ENCODE data around the gene LARP7.
"Not testable (repeated sequence)": the region's sequence is repeated elsewhere in the genome, so short reads cannot be mapped to it uniquely, and the experiment has no call there.

LARP7 gene

GRCh38 chr4:112636688-112637551 lies at the start of gene LARP7, which contains the start of gene ZGRF1:
LARP7 (plus strand) TSS chr4:112637143; CDS start chr4:112644670, 7,527 bp downstream.
ZGRF1 (minus strand) TSS chr4:112636909; CDS start chr4:112633176, 3,733 bp downstream.
- DNase-seq (ENCODE audit: low read depth in 2 of 2) = peak; percentile 92 to 94

DNA sequence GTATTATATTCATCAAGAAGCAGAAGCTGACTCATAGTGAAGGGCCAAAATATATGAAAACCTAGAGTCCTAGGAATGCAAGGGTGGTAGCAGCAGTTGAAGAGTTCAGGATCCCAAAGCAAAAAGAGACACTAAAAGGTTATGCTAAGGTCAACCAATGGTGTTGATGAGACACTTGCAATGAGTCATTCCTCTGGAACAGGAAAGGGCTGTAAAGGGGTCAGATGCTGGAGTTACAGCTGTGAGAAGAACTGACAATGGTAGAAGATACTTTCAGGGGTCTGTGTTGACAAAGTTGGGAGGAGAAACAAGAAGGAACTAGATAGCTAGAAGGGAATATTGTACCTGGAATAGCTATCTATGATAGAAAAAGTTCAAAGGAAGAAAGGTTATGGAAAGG lies 47.7 kb upstream of the LARP7 start:
- DNase-seq (ENCODE audit: low read depth in 2 of 2) = no peak

DNA sequence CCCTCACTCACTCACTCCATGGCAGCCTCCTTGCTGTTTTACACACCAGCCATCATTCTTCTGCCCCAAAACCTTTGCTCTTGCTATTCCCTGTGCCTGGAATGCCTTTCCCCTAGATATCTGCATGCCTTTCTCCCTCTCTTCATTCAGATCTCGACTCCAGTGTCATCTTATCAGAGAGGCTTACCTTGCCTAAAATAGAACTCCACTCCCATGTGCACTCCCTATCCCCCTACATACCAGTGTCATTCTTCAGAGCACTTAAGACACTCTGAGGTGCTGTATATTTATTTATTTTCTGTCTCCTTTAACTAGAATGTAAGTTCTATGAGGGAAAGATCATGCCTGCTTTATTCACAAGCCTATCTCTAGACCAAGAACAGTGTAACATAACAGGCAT lies 45.4 kb upstream of the LARP7 start:
- DNase-seq (ENCODE audit: low read depth in 2 of 2) = no peak

GRCh38 chr4:112592717-112593116 lies 44.2 kb upstream of the LARP7 start:
- DNase-seq (ENCODE audit: low read depth in 2 of 2) = no peak

DNA sequence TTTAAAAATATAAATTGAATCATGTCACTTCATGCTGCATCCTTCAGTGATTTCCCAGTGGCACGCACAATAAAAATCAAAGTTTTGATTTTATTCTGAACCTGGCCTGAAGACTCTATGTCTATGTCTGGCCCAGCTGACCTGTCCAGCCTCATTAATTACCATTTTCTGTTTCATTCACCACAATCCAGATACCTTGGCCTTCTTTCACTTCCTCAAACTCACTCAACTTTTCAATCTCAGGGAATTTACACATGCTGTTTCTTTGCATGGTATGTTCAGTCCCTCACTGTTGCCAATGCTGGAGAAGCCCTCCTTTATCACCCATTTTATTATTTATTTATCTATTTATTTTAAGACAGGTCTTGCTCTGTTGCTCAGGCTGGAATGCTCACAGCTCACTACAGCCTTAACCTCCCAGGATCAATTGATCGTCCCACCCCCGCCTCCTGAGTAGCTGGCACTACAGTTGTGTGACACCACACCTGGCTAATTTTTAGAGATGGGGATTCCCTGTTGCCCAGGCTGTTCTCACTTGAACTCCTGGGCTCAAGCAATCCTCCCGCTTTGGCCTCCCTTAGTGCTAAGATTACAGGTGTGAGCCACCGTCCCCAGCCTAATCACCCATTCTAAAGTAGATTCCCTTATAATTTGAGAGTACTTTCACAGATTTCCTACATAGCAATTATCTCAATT lies 43.4 kb upstream of the LARP7 start:
- DNase-seq (ENCODE audit: low read depth in 2 of 2) = no peak

GRCh38 chr4:112594993-112595392 lies 42.0 kb upstream of the LARP7 start:
- no peak for DNase-seq (ENCODE audit: low read depth in 2 of 2)

DNA sequence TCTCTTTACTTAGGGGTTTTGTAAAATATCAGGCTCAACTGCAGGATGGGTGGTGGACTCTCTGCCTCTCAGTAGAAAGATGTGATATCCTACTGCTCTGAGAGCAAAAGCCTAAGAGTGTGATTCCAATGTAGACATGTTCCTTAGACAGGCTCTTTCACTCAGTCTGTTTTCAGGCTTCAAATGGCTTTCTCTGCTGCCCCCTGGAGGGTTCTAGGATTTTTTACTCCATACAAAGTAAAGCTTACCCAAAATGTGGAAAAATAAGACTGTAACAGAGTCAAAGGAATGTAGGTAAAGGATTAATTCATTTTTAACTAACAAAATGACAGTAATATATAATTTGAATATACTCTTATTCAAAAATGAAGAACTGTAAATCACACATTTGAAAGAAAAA lies 32.4 kb upstream of the LARP7 start:
- DNase-seq (ENCODE audit: low read depth in 2 of 2) = no peak

GRCh38 chr4:112612814-112613213 lies 24.1 kb upstream of the LARP7 start:
- DNase-seq (ENCODE audit: low read depth in 2 of 2) = not testable (repeated sequence)

GRCh38 chr4:112616984-112617383 lies 20.0 kb upstream of the LARP7 start:
- no peak for DNase-seq (ENCODE audit: low read depth in 2 of 2)

DNA sequence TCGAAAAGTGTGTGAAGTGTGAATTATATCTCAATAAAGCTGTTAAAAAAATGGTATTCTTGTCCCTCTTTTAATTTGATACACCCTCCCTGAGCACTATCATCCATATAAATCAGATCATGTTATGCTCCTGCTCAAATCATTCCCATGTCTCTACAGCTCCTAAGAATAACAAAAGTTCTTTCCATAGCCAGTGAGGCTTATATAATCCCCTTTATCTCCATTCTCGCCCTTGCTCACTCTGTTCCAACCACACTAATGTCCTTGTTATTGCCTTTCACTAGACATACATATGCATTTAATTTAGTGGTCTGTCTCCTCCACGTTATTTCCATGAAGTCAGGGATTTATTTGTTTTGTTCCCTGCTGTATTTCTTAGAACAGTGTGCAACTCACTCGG lies 10.7 kb upstream of the LARP7 start:
- DNase-seq (ENCODE audit: low read depth in 2 of 2) = no peak

DNA sequence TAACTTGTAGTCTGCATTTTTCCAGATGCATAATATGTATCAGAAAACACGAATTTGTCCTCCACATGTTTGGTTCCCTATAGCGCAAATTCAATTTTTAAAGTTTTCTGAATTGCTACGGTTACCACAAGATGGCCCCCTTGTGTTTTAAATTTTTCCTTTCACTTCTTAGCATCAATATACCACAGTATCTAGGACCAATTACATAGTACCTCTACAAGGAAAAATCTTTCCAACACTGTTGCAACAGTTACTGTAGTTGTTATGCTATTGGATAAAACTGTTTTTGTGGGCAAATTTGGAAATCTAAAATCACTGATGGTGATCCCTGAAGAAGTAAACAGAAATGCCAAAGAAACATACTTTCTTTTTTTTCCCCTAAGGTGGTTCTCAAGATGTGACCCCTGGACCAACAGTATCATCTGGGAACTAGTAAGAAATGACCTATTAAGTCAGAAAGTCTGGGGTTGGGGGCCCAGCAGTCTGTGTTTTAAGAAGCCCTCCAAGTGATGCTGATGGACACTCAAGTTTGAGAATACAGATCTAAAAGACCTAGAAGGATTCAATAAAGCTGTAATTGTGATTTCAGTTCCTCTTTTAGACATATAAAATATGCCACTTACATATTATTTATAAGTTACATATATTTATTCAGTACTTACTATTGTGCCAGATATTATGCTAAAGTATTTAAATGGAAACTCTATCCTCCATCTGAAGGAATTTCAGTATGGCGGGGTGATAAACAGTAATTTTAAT lies 3.3 kb upstream of the LARP7 start:
- DNase-seq (ENCODE audit: low read depth in 2 of 2) = no peak

- DNase-seq (ENCODE audit: low read depth in 2 of 2) = no peak
These were observed 566 bp downstream of the LARP7 start for GRCh38 chr4:112637552-112637866.

- DNase-seq (ENCODE audit: low read depth in 2 of 2) = no peak
These were observed 5.6 kb downstream of the LARP7 start for GRCh38 chr4:112642526-112642925.

DNA sequence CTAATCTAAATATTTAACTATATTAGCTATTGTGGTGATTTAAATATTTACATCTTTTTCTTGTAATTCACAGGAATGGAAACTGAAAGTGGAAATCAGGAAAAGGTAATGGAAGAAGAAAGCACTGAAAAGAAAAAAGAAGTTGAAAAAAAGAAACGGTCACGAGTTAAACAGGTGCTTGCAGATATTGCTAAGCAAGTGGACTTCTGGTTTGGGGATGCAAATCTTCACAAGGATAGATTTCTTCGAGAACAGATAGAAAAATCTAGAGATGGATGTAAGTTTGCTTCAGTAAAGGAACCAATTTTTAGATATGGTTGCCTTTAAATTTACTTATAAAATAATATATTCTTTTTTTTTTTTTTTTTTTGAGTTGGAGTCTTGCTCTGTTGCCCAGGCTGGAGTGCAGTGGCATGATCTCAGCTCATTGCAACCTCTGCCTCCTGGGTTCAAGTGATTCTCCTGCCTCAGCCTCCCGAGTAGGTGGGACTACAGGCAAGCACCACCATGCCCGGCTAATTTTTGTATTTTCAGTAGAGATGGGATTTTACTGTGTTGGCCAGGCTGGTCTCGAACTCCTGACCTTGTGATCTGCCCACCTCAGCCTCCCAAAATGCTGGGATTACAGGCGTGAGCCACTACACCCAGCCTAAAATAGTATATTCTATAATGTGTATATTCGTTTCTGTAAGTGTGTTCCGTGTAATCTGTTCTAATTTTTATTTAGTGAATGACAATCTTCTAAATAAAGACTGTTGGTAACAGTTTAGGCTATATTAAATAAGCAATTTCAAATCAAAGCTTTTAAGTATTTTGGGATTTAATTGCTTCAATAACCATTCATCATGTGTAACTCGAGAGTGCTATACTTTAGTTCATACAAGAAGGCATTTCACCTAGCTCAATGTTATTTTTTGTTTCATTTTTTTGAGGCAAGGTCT lies 7.9 kb downstream of the LARP7 start:
- DNase-seq (ENCODE audit: low read depth in 2 of 2) = not testable (repeated sequence)

DNA sequence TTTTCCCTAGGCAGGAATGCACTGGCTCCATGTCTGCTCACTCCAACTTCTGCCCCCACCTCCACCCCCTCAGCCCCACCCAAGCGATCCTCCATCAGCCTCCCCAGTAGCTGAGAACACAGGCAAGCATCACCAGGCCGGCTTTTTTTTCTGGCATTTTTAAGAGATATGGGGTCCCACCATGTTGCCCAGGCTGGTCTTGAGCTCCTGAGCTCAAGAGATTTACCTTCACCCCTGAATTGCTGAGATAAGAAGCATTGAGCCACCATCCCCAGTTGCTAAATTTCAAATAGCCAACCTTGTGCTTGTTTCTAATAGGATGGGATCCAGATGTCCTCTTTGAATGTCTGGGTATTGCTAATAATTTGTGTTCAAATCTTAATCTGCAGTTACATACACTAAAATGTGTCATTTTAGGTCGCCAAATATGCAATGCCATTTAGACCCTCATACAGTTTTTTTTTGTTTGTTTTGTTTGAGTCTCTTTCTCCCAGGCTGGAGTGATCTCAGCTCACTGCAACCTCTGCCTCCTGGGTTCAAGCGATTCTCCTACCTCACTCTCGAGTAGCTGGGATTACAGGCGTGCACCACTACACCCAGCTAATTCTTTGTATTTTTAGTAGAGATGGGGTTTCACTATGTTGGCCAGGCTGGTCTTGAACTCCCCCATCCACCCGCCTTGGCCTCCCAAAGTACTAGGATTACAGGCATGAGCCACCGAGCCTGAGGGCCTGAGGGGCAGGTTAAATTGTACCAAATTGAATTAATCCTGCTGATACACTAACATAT lies 8.8 kb downstream of the LARP7 start:
- DNase-seq (ENCODE audit: low read depth in 2 of 2) = no peak

DNA sequence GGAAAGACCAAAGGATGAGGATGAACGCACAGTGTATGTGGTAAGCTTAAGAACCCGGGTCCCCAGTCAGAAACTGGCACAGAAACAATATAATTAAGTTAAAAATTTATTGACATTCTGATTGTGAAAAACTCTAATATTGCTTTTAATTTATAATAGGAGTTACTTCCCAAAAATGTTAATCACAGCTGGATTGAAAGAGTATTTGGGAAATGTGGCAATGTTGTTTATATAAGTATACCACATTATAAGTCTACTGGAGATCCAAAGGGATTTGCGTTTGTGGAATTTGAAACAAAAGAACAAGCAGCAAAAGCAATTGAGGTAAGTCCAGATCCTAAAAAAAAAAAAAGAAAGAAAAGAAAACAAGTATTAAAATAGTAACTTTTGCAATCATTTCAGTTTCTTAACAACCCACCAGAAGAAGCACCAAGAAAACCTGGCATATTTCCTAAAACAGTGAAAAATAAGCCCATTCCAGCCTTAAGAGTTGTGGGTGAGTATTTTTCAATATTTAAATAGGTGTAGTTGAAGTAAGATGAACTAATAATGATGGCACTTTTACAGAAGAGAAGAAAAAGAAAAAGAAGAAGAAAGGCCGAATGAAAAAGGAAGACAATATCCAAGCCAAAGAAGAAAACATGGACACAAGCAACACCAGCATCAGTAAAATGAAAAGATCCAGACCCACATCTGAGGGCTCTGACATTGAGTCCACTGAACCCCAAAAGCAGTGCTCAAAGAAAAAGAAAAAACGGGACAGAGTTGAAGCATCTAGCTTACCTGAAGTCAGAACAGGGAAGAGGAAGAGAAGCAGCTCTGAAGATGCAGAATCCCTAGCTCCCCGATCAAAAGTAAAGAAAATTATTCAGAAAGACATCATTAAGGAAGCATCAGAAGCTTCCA lies 9.9 kb downstream of the LARP7 start:
- no peak for DNase-seq (ENCODE audit: low read depth in 2 of 2)

- no peak for DNase-seq (ENCODE audit: low read depth in 2 of 2)
These were observed 10.8 kb downstream of the LARP7 start for GRCh38 chr4:112647785-112648184.

DNA sequence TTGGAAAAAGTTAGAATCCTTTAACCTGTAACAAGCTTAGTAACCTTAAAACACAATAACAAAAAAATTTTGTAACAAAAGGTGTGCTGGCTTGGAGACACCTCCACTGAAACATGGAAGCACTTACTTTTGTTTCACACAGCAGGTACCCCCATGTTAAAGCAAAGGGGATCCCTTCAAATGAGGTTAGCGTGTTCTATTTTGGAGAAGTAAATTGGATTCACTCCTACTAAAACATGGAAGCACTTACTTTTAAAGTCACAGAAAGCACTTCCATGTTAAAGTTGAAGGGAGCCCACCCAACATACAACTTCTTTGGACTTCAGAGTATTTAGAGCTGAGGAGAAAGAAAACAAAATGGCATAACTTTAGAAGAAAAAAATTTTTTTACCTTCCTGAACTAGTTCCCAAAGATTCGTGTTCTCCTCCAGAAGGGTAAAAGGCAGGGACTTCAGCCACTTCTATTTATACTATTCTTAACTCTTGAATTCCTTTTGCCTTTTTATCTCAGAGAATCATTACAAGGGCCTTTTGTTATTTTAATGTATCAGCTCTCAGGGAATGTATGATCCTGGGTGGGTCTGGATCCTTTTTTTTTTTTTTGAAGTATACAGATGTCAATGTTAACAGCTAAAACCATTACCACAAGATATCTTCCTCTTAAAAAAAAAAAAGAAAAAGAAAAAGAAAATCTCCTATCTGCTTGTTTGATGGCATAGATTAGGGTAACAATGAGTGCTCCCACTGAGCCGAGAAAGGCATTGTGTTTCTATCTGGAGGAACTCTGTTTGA lies 11.5 kb downstream of the LARP7 start:
- no peak for DNase-seq (ENCODE audit: low read depth in 2 of 2)

DNA sequence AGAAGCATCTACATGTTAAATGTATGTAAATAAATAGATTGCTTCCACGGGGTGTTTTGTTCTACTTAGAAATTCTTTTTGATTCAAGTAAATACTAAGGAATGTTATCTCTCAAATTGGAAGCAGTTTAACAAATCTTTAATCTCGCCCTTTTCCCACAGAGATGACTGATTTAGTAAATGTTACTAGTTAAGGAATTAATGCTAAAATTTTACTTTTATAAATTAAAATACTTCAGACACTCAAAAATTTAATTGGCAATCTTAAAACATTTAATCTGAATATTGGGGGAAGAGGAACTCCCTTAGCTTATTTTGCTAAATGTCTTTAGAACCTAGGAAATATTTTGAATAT lies 12.1 kb downstream of the LARP7 start:
- DNase-seq (ENCODE audit: low read depth in 2 of 2) = no peak

All from stimulated activated CD8-positive, alpha-beta memory T cell treated with anti-CD3 and anti-CD28 coated beads, Interleukin-7, amount 100 ng/mL, for 1 hour (primary cell).